A673 (cell line): ENCODE data around the gene NPM3. TPM values are rescaled to one million over a fixed set of nuclear protein-coding genes. Genes with fewer than 3 reads are reported as not detected.

Experiments used
- BruUV-seq: library from RNA; stranded (reverse); fragments of 400-500 nt; replicated peaks from 2 replicates; lab custom pipeline; 2021; lab: Mats Ljungman, UMichigan
- CTCF ChIA-PET: fragments of 300-600 bp; sonication (Branson Sonifier 250); formaldehyde crosslinking; loops from one replicate; lab custom pipeline; 2022; ENCODE audit warnings: antibody characterized with exemption; lab: Charles Lee
- POLR2A ChIA-PET: fragments of 300-600 bp; sonication (Branson Sonifier 250); formaldehyde crosslinking; loops from one replicate; lab custom pipeline; 2022; ENCODE audit warnings: antibody characterized with exemption; ENCODE audit not compliant: low non-redundant PET; lab: Charles Lee
- DNase-seq: peaks from one replicate; pipeline ENCODE4 v3.0.0-alpha.2; 2015; ENCODE audit warnings: low spot score
- H3K27ac ChIP-seq: fragments of 200-600 bp; sonication (generic); 2 replicates; pipeline ENCODE4 v1.5.1; 2016; ENCODE audit warnings: mixed run types, low read depth, mild to moderate bottlenecking, mixed read lengths, antibody characterized with exemption, low read length; ENCODE audit not compliant: poor library complexity, severe bottlenecking
- H3K27me3 ChIP-seq: fragments of 200-600 bp; sonication (generic); replicated peaks from 2 replicates; pipeline ENCODE4 v1.6.1; 2017; ENCODE audit warnings: mixed run types, low read depth, mild to moderate bottlenecking, mixed read lengths, antibody characterized with exemption, low read length; ENCODE audit not compliant: insufficient read depth, poor library complexity
- H3K36me3 ChIP-seq: fragments of 200-600 bp; sonication (generic); 2 replicates; pipeline ENCODE4 v1.6.1; 2016; ENCODE audit warnings: mixed run types, mild to moderate bottlenecking, mixed read lengths, antibody characterized with exemption, low read length; ENCODE audit not compliant: insufficient read depth, poor library complexity, severe bottlenecking
- H3K4me1 ChIP-seq: fragments of 200-600 bp; sonication (generic); 2 replicates; pipeline ENCODE4 v1.6.1; 2017; ENCODE audit warnings: mixed run types, mild to moderate bottlenecking, mixed read lengths, antibody characterized with exemption, low read length; ENCODE audit not compliant: insufficient read depth, poor library complexity, severe bottlenecking
- H3K4me3 ChIP-seq: fragments of 200-600 bp; sonication (generic); 2 replicates; pipeline ENCODE4 v1.5.1; 2016; ENCODE audit warnings: low read depth, mixed run types, mild to moderate bottlenecking, mixed read lengths, low read length; ENCODE audit not compliant: poor library complexity, severe bottlenecking
- H3K9me3 ChIP-seq: fragments of 200-600 bp; sonication (generic); 2 replicates; pipeline ENCODE4 v1.6.1; 2016; ENCODE audit warnings: mixed run types, low read depth, mild to moderate bottlenecking, mixed read lengths, antibody characterized with exemption, low read length; ENCODE audit not compliant: poor library complexity, severe bottlenecking
- EZH2 ChIP-seq: fragments of 200-600 bp; sonication (generic); IDR thresholded peaks from 2 replicates; pipeline ENCODE4 v1.6.1; 2017; ENCODE audit warnings: borderline replicate concordance, low read depth, mild to moderate bottlenecking, mixed read lengths, antibody characterized with exemption, low read length; ENCODE audit not compliant: poor library complexity, severe bottlenecking
- intact Hi-C: fragments of 100-400 bp; cut with micrococcal nuclease; formaldehyde crosslinking; loops from one replicate; pipeline ENCODE4 v1.10.0; 2022; ENCODE audit not compliant: unreplicated experiment
- total RNA-seq: library from RNA; stranded (reverse); gene quantifications from 2 replicates; pipeline ENCODE4 v1.2.3, GENCODE V29; 2021
- TF ChIP-seq, protein P1 (sequence below): fragments of 300-800, 200-600 bp; sonication (generic); conservative IDR thresholded peaks from 2 replicates; pipeline ENCODE4 v1.5.1; 2017; ENCODE audit warnings: low read depth, mild to moderate bottlenecking, antibody characterized with exemption, low read length, moderate library complexity, mixed read lengths

NPM3 gene
- total RNA-seq, 1 experiment from 2014 or later: 98.2 TPM

DNA sequence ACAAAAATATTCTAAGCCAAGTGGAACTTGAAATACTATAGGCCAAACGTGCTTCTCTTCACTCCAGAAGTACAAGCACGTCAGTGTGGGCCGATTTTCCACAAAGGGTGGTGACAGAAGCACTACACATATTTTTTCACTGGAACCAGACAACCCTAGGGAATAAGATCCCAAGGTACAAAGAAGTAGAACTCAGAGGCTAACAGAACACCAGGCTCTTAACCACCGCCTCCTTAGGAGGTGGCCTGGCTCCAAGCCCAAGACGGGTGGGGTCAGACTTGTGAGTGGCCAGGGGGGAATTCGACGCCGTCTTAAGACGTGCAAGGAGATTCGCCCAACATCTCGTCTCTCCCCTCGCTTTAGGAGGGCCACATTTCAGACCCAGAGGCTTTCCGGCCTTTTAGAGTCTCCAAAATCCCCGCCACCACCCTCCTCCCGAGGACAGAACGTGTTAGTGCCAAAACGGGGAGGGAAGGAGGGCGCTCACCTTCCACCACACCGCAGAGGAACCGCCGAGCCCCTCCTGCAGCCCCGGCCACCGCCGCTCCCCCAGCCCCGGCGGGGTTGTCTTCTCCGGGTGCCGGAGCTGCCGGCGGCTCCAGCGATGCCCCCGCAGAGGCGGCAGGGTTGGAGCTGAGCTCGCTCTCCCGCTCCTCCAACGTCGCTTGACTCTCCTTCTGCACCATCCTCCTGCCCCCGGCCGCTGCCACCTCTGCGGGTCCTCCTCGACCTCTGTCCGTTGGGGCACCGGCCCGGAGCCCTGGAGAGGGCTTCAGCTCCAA lies 34.3 kb upstream of the NPM3 start:
- ChIA-PET CTCF (interaction anchor here (0.6 to 1.8 kb wide), 2 partner anchors 18 to 23 kb away, joined by 7 to 17 read pairs; no protein-coding TSS in a partner anchor), POLR2A (interaction anchor here (0.6 kb wide), 1 partner anchor 544 kb away, joined by 3 read pairs; no protein-coding TSS in a partner anchor)
- intact Hi-C loops: loop anchor here (5.0 kb wide), 1 partner anchor 35 kb away; the partner anchor contains the start of gene NPM3
- H3K9me3 ChIP-seq: no peaks in the 10 kb centered on the region
- H3K27ac ChIP-seq: peak overlapping the region; percentile 88
- peak overlapping the region; percentile 98 for H3K4me3 ChIP-seq
- H3K36me3 ChIP-seq: peaks cover 11% of the 10 kb centered on the region
- BruUV-seq: no TSS peak
- H3K4me1 ChIP-seq: peaks cover 10% of the 10 kb centered on the region
- TF ChIP-seq EZH2: no peak
- TF ChIP-seq, protein P1, sequence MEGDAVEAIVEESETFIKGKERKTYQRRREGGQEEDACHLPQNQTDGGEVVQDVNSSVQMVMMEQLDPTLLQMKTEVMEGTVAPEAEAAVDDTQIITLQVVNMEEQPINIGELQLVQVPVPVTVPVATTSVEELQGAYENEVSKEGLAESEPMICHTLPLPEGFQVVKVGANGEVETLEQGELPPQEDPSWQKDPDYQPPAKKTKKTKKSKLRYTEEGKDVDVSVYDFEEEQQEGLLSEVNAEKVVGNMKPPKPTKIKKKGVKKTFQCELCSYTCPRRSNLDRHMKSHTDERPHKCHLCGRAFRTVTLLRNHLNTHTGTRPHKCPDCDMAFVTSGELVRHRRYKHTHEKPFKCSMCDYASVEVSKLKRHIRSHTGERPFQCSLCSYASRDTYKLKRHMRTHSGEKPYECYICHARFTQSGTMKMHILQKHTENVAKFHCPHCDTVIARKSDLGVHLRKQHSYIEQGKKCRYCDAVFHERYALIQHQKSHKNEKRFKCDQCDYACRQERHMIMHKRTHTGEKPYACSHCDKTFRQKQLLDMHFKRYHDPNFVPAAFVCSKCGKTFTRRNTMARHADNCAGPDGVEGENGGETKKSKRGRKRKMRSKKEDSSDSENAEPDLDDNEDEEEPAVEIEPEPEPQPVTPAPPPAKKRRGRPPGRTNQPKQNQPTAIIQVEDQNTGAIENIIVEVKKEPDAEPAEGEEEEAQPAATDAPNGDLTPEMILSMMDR: no peak
- peak; percentile 89 for DNase-seq
- no peaks in the 10 kb centered on the region for H3K27me3 ChIP-seq

DNA sequence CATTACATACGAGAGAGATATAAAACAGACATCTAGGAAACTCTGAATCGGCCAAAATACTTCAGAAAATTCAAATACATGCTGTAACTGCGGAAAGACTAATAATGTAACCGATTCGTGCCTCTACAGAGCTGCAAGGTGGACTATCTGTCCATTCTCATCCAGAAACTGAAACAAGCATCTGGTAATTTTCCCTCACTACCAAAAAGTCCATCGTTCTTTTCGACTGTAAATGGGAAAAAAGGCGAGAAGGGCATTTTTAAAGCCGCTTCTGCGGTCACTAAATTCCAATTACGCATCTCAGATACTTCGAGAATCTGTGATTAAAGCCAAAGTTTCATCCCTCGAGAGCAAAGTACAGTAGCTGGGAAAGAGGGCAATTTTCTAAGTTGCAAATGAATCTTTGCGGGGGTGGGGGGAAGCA lies 33.7 kb upstream of the NPM3 start:
- Histone ChIP-seq H3K36me3 (peaks cover 17% of the 10 kb centered on the region), H3K27ac (peak overlapping the region; percentile 88), H3K4me1 (peaks cover 10% of the 10 kb centered on the region), H3K9me3 (no peaks in the 10 kb centered on the region), H3K4me3 (peak overlapping the region; percentile 98), H3K27me3 (no peaks in the 10 kb centered on the region)
- intact Hi-C loops: loop anchor here (5.0 kb wide), 1 partner anchor 35 kb away; the partner anchor contains the start of gene NPM3
- no peak for DNase-seq
- no peak for TF ChIP-seq EZH2
- TF ChIP-seq, protein P1: no peak
- POLR2A ChIA-PET: no interaction called here
- CTCF ChIA-PET: interaction anchor here (0.6 kb wide), 1 partner anchor 19 kb away, joined by 7 read pairs; no protein-coding TSS in a partner anchor
- BruUV-seq: no TSS peak

GRCh38 chr10:101816376-101816775 lies 33.1 kb upstream of the NPM3 start:
- TF ChIP-seq, protein P1: no peak
- no peak for TF ChIP-seq EZH2
- Histone ChIP-seq H3K27ac (peak overlapping the region; percentile 88), H3K4me3 (peak overlapping the region; percentile 98), H3K9me3 (no peaks in the 10 kb centered on the region), H3K4me1 (peaks cover 10% of the 10 kb centered on the region), H3K27me3 (no peaks in the 10 kb centered on the region), H3K36me3 (peaks cover 21% of the 10 kb centered on the region)
- BruUV-seq: no TSS peak
- no peak for DNase-seq
- intact Hi-C loops: loop anchor here (5.0 kb wide), 1 partner anchor 34 kb away; the partner anchor contains the start of gene NPM3
- CTCF ChIA-PET: no interaction called here
- POLR2A ChIA-PET: no interaction called here
